K562 (cell line): Measurements from ENCODE around the gene MRPL10. TPM values are rescaled to one million over a fixed set of nuclear protein-coding genes. Genes with fewer than 3 reads are reported as not detected.
A peak's percentile ranks its signal among the peaks of the same experiment; 100 is the strongest.

ENCODE experiments used
- MEIS2 ChIP-seq: fragments of 450-650 bp; IDR thresholded peaks from 2 replicates; pipeline ENCODE4 v1.6.1; 2014; ENCODE audit warnings: mild to moderate bottlenecking; ENCODE audit not compliant: partially characterized antibody
- PKNOX1 ChIP-seq: fragments of 450-650 bp; IDR thresholded peaks from 2 replicates; pipeline ENCODE4 v1.6.1; 2016
- TFAP4 ChIP-seq: sonication (generic); formaldehyde crosslinking; IDR thresholded peaks from 2 replicates; pipeline ENCODE4 v1.8.0; 2022; ENCODE audit warnings: missing genetic modification reagents, mild to moderate bottlenecking, moderate library complexity, borderline replicate concordance
- polyA plus RNA-seq, 8 experiments: library from polyadenylated mRNA; depleted of rRNA in 4 of 8; stranded (reverse) in 5 of 8; unstranded in 3 of 8; fragments of >200 nt; fragmentation: Nextera tagmentation in 2 of 8; fragmentation: Illumina TruSeq in 1 of 8; extraction: Ambion mirVana in 2 of 8; extraction: Trizol in 1 of 8; gene quantifications; 2 replicates each; pipeline versions ENCODE4 v1.2.1 to v1.2.3, GENCODE V29; 2011 to 2014; ENCODE audit warnings: inconsistent platforms in 1 of 8, missing spikeins in 1 of 8
- total RNA-seq, 7 experiments: library from RNA; depleted of rRNA in 6 of 7; stranded (reverse); fragments of >200 nt in 6 of 7; fragmentation: Illumina TruSeq in 2 of 7; extraction: Trizol in 2 of 7; gene quantifications; 2 replicates each; pipeline versions ENCODE4 v1.2.1 to v1.2.3, GENCODE V29; 2011 to 2021; ENCODE audit warnings: low replicate concordance in 1 of 7
- TF ChIP-seq, protein P1 (sequence below), 3 experiments: IDR thresholded peaks in 2 of 3; conservative IDR thresholded peaks in 1 of 3; 2 replicates each; pipeline ENCODE4 v1.5.1; 2011 to 2012; ENCODE audit warnings: low read length in 3 of 3, mild to moderate bottlenecking in 3 of 3, control low read depth in 2 of 3, improper control_type of control experiment in 1 of 3, inconsistent platforms in 1 of 3, low read depth in 1 of 3, mixed read lengths in 1 of 3, moderate library complexity in 1 of 3; ENCODE audit not compliant: insufficient read depth in 2 of 3

Gene MRPL10
- total and polyA plus RNA-seq, 9 of the 15 experiments (the other 6 are each of a cell fraction or from before 2014, with no cell fraction given), result 27.8 to 105 (median 67.3) TPM

DNA sequence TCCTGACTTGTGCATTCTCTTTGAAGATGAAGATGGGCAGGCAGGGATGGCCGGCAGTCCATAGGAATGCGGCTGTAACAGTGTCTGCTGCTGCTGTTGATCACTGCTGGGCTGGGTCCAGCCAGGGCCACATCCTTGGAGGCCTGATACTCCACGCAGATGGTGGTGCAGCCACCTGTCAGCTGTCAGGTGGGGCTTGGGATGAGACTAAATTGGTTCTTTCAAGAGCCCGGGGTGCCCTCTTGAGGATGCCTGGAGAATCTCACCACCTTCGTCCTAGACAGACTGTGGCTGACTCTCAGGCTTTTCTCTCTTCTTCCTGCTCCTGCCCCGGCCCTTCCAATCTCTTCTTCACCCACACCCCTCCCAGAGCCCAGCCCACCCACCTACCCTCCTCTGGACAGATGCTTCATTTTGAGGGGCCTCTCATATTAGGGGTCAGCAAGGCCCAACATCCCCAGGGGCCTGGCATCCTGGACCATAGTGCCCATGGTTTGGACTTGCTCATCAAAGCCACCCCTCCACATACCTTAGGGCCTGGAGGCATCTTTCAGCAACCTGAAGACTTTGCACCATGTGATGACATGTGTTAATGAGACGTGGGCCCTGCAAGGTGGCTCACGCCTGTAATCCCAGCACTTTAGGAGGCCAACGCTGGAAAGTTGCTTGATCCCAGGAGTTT lies 28.9 kb downstream of the MRPL10 start (continued):
- TF ChIP-seq TFAP4 (CRISPR knock-in tag) (peak; percentile 52), PKNOX1 (peak; percentile 61), MEIS2 (peak; percentile 17)
- TF ChIP-seq, protein P1, sequence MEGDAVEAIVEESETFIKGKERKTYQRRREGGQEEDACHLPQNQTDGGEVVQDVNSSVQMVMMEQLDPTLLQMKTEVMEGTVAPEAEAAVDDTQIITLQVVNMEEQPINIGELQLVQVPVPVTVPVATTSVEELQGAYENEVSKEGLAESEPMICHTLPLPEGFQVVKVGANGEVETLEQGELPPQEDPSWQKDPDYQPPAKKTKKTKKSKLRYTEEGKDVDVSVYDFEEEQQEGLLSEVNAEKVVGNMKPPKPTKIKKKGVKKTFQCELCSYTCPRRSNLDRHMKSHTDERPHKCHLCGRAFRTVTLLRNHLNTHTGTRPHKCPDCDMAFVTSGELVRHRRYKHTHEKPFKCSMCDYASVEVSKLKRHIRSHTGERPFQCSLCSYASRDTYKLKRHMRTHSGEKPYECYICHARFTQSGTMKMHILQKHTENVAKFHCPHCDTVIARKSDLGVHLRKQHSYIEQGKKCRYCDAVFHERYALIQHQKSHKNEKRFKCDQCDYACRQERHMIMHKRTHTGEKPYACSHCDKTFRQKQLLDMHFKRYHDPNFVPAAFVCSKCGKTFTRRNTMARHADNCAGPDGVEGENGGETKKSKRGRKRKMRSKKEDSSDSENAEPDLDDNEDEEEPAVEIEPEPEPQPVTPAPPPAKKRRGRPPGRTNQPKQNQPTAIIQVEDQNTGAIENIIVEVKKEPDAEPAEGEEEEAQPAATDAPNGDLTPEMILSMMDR (IDR thresholded peaks at IDR 0.05 in 2 of 3, conservative IDR thresholded peaks at IDR 0.05 in 1 of 3; ENCODE audit: insufficient read depth in 2 of 3, low read depth in 1 of 3, low read length in 3 of 3), result peak; percentile 71 to 81 (median 81)
